HepG2 (cell line): ENCODE data around the gene SLX4. TPM values are rescaled to one million over a fixed set of nuclear protein-coding genes. Genes with fewer than 3 reads are reported as not detected.

Experiments used
- ATAC-seq: fragments of 200-7000 bp; cut with Tn5 transposase; 3 replicates; pipeline ENCODE4 v1.9.1; 2020; ENCODE audit warnings: mild to moderate bottlenecking, moderate library complexity
- BruUV-seq: library from RNA; stranded (reverse); fragments of 400-500 nt; replicated peaks from 2 replicates; lab custom pipeline; 2021; lab: Mats Ljungman, UMichigan
- CTCF ChIA-PET: fragments of 300-600 bp; formaldehyde crosslinking; extraction: SDS; loops from one replicate; lab custom pipeline; 2021; ENCODE audit warnings: low total read pairs, inconsistent platforms, low intra/inter-chr PET ratio; lab: Yijun Ruan, JAX
- POLR2A ChIA-PET: fragments of 350-600 bp; sonication (Branson Sonifier 250); formaldehyde crosslinking; loops from one replicate; lab custom pipeline; 2020; ENCODE audit warnings: antibody characterized with exemption, inconsistent platforms; lab: Yijun Ruan, JAX
- DNase-seq: peaks from one replicate; pipeline ENCODE4 v3.0.0-alpha.2; 2015; ENCODE audit warnings: low spot score
- FAIRE-seq: peaks from 3 replicates; lab custom pipeline; 2011; peaks lifted over from hg19 to GRCh38; lab: Jason Lieb, UNC
- H2AFZ ChIP-seq: one replicate; pipeline ENCODE4 v1.6.1; 2011; ENCODE audit warnings: low read length, inconsistent platforms
- H3K27ac ChIP-seq: fragments of 300-600 bp; 3 replicates; pipeline ENCODE4 v1.8.0; 2011; ENCODE audit warnings: mixed run types, mild to moderate bottlenecking, mixed read lengths, low read length, inconsistent platforms; ENCODE audit not compliant: insufficient read depth; ENCODE audit errors: extremely low read length
- H3K27me3 ChIP-seq, 2 experiments: fragments of 200-600 bp in 1 of 2; 2 replicates in 1 of 2; 3 replicates in 1 of 2; pipeline versions ENCODE4 v1.6.0 to v1.8.0; 2011; ENCODE audit warnings: low read length in 2 of 2, mild to moderate bottlenecking in 2 of 2, moderate library complexity in 2 of 2, inconsistent platforms in 1 of 2; ENCODE audit not compliant: insufficient read depth in 2 of 2, control insufficient read depth in 1 of 2
- H3K36me3 ChIP-seq, 2 experiments: fragments of 200-600 bp in 1 of 2; replicated peaks in 1 of 2; 2 replicates in 1 of 2; 3 replicates in 1 of 2; pipeline versions ENCODE4 v1.5.1 to v1.8.0; 2011; ENCODE audit warnings: low read length in 2 of 2, inconsistent platforms in 1 of 2; ENCODE audit not compliant: insufficient read depth in 2 of 2, control insufficient read depth in 1 of 2
- H3K4me1 ChIP-seq: 2 replicates; pipeline ENCODE4 v1.5.1; 2012; ENCODE audit warnings: low read length, inconsistent platforms; ENCODE audit not compliant: insufficient read depth
- H3K4me2 ChIP-seq: 2 replicates; pipeline ENCODE4 v1.6.0; 2011; ENCODE audit warnings: low read depth, low read length, inconsistent platforms
- H3K4me3 ChIP-seq, 3 experiments: fragments of 200-600 bp in 1 of 3; sonication (generic), shearing (Covaris generic) in 1 of 3; replicated peaks in 1 of 3; 2 replicates each; pipeline ENCODE4 v1.5.1; 2011 to 2016; ENCODE audit warnings: low read length in 3 of 3, inconsistent platforms in 2 of 3, low read depth in 2 of 3, mild to moderate bottlenecking in 2 of 3, control low read depth in 1 of 3, mixed read lengths in 1 of 3; ENCODE audit not compliant: insufficient read depth in 1 of 3
- H3K79me2 ChIP-seq: one replicate; pipeline ENCODE4 v1.6.1; 2011; ENCODE audit warnings: low read length, inconsistent platforms; ENCODE audit not compliant: insufficient read depth
- H3K9ac ChIP-seq: 2 replicates; pipeline ENCODE4 v1.6.0; 2011; ENCODE audit warnings: mild to moderate bottlenecking, low read depth, low read length, inconsistent platforms; ENCODE audit not compliant: insufficient read depth
- H3K9me3 ChIP-seq: 2 replicates; pipeline ENCODE4 v1.5.1; 2012; ENCODE audit warnings: mild to moderate bottlenecking, low read length
- H4K20me1 ChIP-seq: 2 replicates; pipeline ENCODE4 v1.6.0; 2011; ENCODE audit warnings: inconsistent platforms, mild to moderate bottlenecking, low read length, moderate library complexity; ENCODE audit not compliant: insufficient read depth
- BRD4 ChIP-seq: sonication (generic); formaldehyde crosslinking; IDR thresholded peaks from 2 replicates; pipeline ENCODE4 v1.4.0; 2020; ENCODE audit warnings: missing genetic modification reagents
- CERS6 ChIP-seq: sonication (generic); formaldehyde crosslinking; IDR thresholded peaks from 2 replicates; pipeline ENCODE4 v1.5.0; 2020; ENCODE audit warnings: missing genetic modification reagents
- CTCF ChIP-seq: sonication (generic); formaldehyde crosslinking; IDR thresholded peaks from 2 replicates; pipeline ENCODE4 v1.5.0; 2020; ENCODE audit warnings: mild to moderate bottlenecking, missing genetic modification reagents, moderate library complexity
- KAT8 ChIP-seq: IDR thresholded peaks from 2 replicates; pipeline ENCODE4 v1.6.1; 2016; ENCODE audit warnings: missing genetic modification reagents, missing compliant biosample characterization
- MAFK ChIP-seq, 2 experiments: IDR thresholded peaks in 1 of 2; conservative IDR thresholded peaks in 1 of 2; 2 replicates each; pipeline ENCODE4 v1.6.1; 2011; ENCODE audit warnings: improper control_type of control experiment in 2 of 2, low read length in 2 of 2
- NFE2 ChIP-seq: sonication (generic); formaldehyde crosslinking; IDR thresholded peaks from 2 replicates; pipeline ENCODE4 v1.4.0; 2020; ENCODE audit warnings: missing genetic modification reagents
- TGIF2 ChIP-seq: IDR thresholded peaks from 2 replicates; pipeline ENCODE4 v1.6.1; 2016; ENCODE audit warnings: control low read depth, missing compliant biosample characterization
- TOPORS ChIP-seq: sonication (generic); formaldehyde crosslinking; IDR thresholded peaks from 2 replicates; pipeline ENCODE4 v1.8.0; 2023; ENCODE audit warnings: mild to moderate bottlenecking, missing genetic modification reagents
- ZNF280D ChIP-seq: sonication (generic); formaldehyde crosslinking; IDR thresholded peaks from 2 replicates; pipeline ENCODE4 v1.5.1; 2020; ENCODE audit warnings: mild to moderate bottlenecking, missing genetic modification reagents
- ZNF354B ChIP-seq: sonication (generic); formaldehyde crosslinking; IDR thresholded peaks from 2 replicates; pipeline ENCODE4 v1.8.0; 2022; ENCODE audit warnings: mild to moderate bottlenecking, missing genetic modification reagents
- ZNF501 ChIP-seq: sonication (generic); formaldehyde crosslinking; IDR thresholded peaks from 2 replicates; pipeline ENCODE4 v1.5.1; 2020; ENCODE audit warnings: mild to moderate bottlenecking, moderate library complexity, missing genetic modification reagents
- ZNF510 ChIP-seq: sonication (generic); formaldehyde crosslinking; IDR thresholded peaks from 2 replicates; pipeline ENCODE4 v1.4.0; 2020; ENCODE audit warnings: low read depth, mild to moderate bottlenecking, missing genetic modification reagents
- ZNF7 ChIP-seq: IDR thresholded peaks from 2 replicates; pipeline ENCODE4 v1.6.1; 2016; ENCODE audit warnings: missing biosample characterization, missing genetic modification reagents
- WGBS: methylation state at CpG from one replicate; pipeline ENCODE4 v1.1.6; 2017; ENCODE audit warnings: low lambda C conversion rate; 5-methylcytosine and 5-hydroxymethylcytosine counted together
- in situ Hi-C: cut with HindIII; loops from 2 replicates; pipeline ENCODE4 v1.10.0; 2017; ENCODE audit warnings: low pct_unique_long_range_greater_than_20kb; ENCODE audit not compliant: extremely low pct_ligation_motif_present
- intact Hi-C: fragments of 100-400 bp; cut with micrococcal nuclease; formaldehyde crosslinking; loops from one replicate; pipeline ENCODE4 v1.10.0; 2022; ENCODE audit not compliant: unreplicated experiment
- polyA plus RNA-seq, 8 experiments: library from polyadenylated mRNA; depleted of rRNA in 3 of 8; stranded (reverse) in 7 of 8; unstranded in 1 of 8; fragments of >200 nt; fragmentation: Illumina TruSeq in 4 of 8; extraction: Trizol in 4 of 8; gene quantifications; 2 replicates each; pipeline versions ENCODE4 v1.2.1 to v1.2.3, GENCODE V29; 2011 to 2016; ENCODE audit warnings: low read depth in 4 of 8, missing spikeins in 1 of 8, mixed read lengths in 1 of 8; ENCODE audit not compliant: insufficient read depth in 1 of 8
- total RNA-seq, 5 experiments: library from RNA; depleted of rRNA; stranded (reverse); fragments of >200 nt; fragmentation: Illumina TruSeq; extraction: Trizol; gene quantifications; 2 replicates each; pipeline ENCODE4 v1.2.3, GENCODE V29; 2016; ENCODE audit warnings: low read depth in 1 of 5

SLX4 gene
- total and polyA plus RNA-seq, 2 of the 13 experiments (the other 11 are each of a cell fraction or from before 2014, with no cell fraction given) = 1.1 to 3.6 TPM

GRCh38 chr16:3584412-3584811, 27.0 kb downstream of the SLX4 start:
- H3K4me2 ChIP-seq = no peak overlapping the region
- WGBS = 98% methylated on average over 7 of the region's 8 CpGs
- CTCF ChIA-PET = no interaction called here
- no peaks in the 10 kb centered on the region for H3K79me2 ChIP-seq
- H3K4me1 ChIP-seq = no peaks in the 10 kb centered on the region
- DNase-seq (no peak), FAIRE-seq (no peak), ATAC-seq (no peak)
- in situ Hi-C loops = no loop called here
- H3K9me3 ChIP-seq = no peaks in the 10 kb centered on the region
- H2AFZ ChIP-seq = no peak overlapping the region
- H3K4me3 ChIP-seq = no peak overlapping the region
- intact Hi-C loops = no loop called here
- H3K27me3 ChIP-seq = no peaks in the 10 kb centered on the region; a peak in 1 of 5 replicates
- no peaks in the 10 kb centered on the region for H4K20me1 ChIP-seq
- no peak overlapping the region for H3K9ac ChIP-seq
- H3K27ac ChIP-seq = no peak overlapping the region
- POLR2A ChIA-PET = no interaction called here
- H3K36me3 ChIP-seq = peaks cover 2 to 4% of the 10 kb centered on the region in 2 experiments; a peak in 1 of 5 replicates
- no TSS peak for BruUV-seq
- TF ChIP-seq BRD4 (CRISPR knock-in tag) (no peak), KAT8 (CRISPR knock-in tag) (no peak), CTCF (no peak), CERS6 (CRISPR knock-in tag) (no peak), ZNF280D (no peak), ZNF510 (no peak), TGIF2 (no peak), ZNF501 (CRISPR knock-in tag) (no peak), ZNF354B (no peak), NFE2 (CRISPR knock-in tag) (no peak), TOPORS (CRISPR knock-in tag) (no peak), MAFK (conservative IDR thresholded peaks at IDR 0.05 in 1 of 2, IDR thresholded peaks at IDR 0.05 in 1 of 2; ENCODE audit: low read length in 2 of 2) (no peak), ZNF7 (CRISPR knock-in tag) (no peak)
